Body of pancreas (tissue), 4 donors: ENCODE results near the gene SUSD4. TPM values are rescaled to one million over a fixed set of nuclear protein-coding genes. Genes with fewer than 3 reads are reported as not detected.

Source experiments
- ATAC-seq: fragments of 150-250 bp; one replicate; pipeline ENCODE4 v1.9.1; 2016
- DNase-seq, 4 donors: peaks; one replicate each; pipeline ENCODE4 v3.0.0-alpha.2; 2019
- H3K27ac ChIP-seq, 4 donors: fragments of 200-600 bp; sonication (generic); 1 replicate in 3 of 4; 2 replicates in 1 of 4; pipeline versions ENCODE4 v1.5.1 to v1.6.1; 2016 to 2019; ENCODE audit warnings: mild to moderate bottlenecking in 1 of 4, mixed read lengths in 1 of 4, moderate library complexity in 1 of 4
- H3K27me3 ChIP-seq, 2 donors: fragments of 200-600 bp; sonication (generic); one replicate each; pipeline ENCODE4 v1.6.0; 2016; ENCODE audit warnings: mild to moderate bottlenecking in 1 of 2
- H3K36me3 ChIP-seq, 2 donors: fragments of 200-600 bp; sonication (generic); replicated peaks in 1 of 2; 2 replicates each; pipeline ENCODE4 v1.5.1; 2016; ENCODE audit warnings: low read depth in 2 of 2; ENCODE audit not compliant: insufficient read depth in 1 of 2
- H3K4me1 ChIP-seq: fragments of 200-600 bp; sonication (generic); one replicate; pipeline ENCODE4 v1.6.0; 2016
- H3K4me3 ChIP-seq, 2 donors: fragments of 200-600 bp; sonication (generic); 1 replicate in 1 of 2; 2 replicates in 1 of 2; pipeline ENCODE4 v1.5.1; 2016 to 2019
- H3K9me3 ChIP-seq, 3 donors: fragments of 200-600 bp; sonication (generic); 1 replicate in 2 of 3; 2 replicates in 1 of 3; pipeline ENCODE4 v1.5.1; 2016
- POLR2A ChIP-seq, 3 donors: fragments of 450-650 bp; IDR thresholded peaks; one replicate each; pipeline ENCODE4 v1.6.1; 2016; ENCODE audit warnings: antibody characterized with exemption in 3 of 3, mild to moderate bottlenecking in 2 of 3
- WGBS, 2 donors: methylation state at CpG; one replicate each; pipeline ENCODE4 v1.1.5; 2017; 5-methylcytosine and 5-hydroxymethylcytosine counted together
- intact Hi-C: fragments of 100-400 bp; cut with DNase I; formaldehyde crosslinking; loops from one replicate; pipeline ENCODE4 v1.15.1; 2023
- small RNA-seq: library from RNA; depleted of rRNA; stranded (forward); fragments of <200 nt; gene quantifications from one replicate; pipeline ENCODE3, GENCODE V24; 2016
- total RNA-seq, 2 donors: library from RNA; depleted of rRNA; stranded (reverse); fragments of >200 nt; gene quantifications; one replicate each; pipeline ENCODE4 v1.1.0, GENCODE V29; 2016
- TF ChIP-seq, protein P1 (sequence below), 7 experiments: fragments of 450-650 bp in 4 of 7; fragments of 200-600 bp in 3 of 7; sonication (generic) in 3 of 7; IDR thresholded peaks; one replicate each; pipeline ENCODE4 v1.5.1; 2016 to 2019; ENCODE audit warnings: antibody characterized with exemption in 7 of 7

SUSD4 gene
- total RNA-seq, 2 donors from 2014 or later, result 3.6 to 18.1 TPM

GRCh38 chr1:223175032-223175431 is 188.9 kb downstream of the SUSD4 start:
- Histone ChIP-seq H3K4me3 (no peak overlapping the region), H3K27ac (peak overlapping the region in 1 of 4 donors; percentile 71), H3K4me1 (peaks cover 24% of the 10 kb centered on the region), H3K9me3 (no peaks in the 10 kb centered on the region), H3K27me3 (no peaks in the 10 kb centered on the region), H3K36me3 (no peaks in the 10 kb centered on the region)
- ATAC-seq (peak; percentile 60), DNase-seq (peak in 3 of 4 donors; percentile 44 to 52 (median 49))
- intact Hi-C loops, result no loop called here
- no peak for TF ChIP-seq POLR2A (IDR thresholded peaks at IDR 0.05)
- TF ChIP-seq, protein P1, sequence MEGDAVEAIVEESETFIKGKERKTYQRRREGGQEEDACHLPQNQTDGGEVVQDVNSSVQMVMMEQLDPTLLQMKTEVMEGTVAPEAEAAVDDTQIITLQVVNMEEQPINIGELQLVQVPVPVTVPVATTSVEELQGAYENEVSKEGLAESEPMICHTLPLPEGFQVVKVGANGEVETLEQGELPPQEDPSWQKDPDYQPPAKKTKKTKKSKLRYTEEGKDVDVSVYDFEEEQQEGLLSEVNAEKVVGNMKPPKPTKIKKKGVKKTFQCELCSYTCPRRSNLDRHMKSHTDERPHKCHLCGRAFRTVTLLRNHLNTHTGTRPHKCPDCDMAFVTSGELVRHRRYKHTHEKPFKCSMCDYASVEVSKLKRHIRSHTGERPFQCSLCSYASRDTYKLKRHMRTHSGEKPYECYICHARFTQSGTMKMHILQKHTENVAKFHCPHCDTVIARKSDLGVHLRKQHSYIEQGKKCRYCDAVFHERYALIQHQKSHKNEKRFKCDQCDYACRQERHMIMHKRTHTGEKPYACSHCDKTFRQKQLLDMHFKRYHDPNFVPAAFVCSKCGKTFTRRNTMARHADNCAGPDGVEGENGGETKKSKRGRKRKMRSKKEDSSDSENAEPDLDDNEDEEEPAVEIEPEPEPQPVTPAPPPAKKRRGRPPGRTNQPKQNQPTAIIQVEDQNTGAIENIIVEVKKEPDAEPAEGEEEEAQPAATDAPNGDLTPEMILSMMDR (IDR thresholded peaks at IDR 0.05), result peak; percentile 8 to 57 (median 36)
- 51 to 58% methylated on average over 4 of the region's 4 CpGs for WGBS, 2 donors

Small RNA genes lying within 50 kb of the gene (small RNA-seq; reads per million reads assigned to genes)
- not detected for gene RNU4-57P

Other genes starting within 250 kb of the SUSD4 start
- 10 to 100 TPM in 1 of 2 donors, 1 to 10 TPM in 1; 8.2 to 10.1 TPM for gene TLR5, start 220.9 kb downstream of the SUSD4 start, total RNA-seq
- not detected for gene CCDC185, start 29.2 kb upstream of the SUSD4 start, total RNA-seq